ENCODE data around the gene SERPINB1.

DNA sequence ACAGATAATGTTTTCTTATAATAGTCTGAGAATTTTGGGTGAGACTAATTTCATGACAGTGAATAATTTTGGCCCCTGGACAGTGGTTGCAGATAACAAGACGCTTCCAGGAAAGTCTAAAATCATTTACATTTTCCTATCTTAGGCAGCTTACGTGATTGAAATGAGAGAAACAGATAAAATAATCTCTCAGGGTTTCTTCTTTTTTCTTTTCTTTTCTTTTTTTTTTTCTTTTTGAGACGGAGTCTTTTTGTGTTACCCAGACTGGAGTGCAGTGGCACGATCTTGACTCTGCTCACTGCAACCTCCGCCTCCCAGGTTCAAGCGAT lies 4.2 kb upstream of the SERPINB1 start:
- TF ChIP-seq EZH2 (IDR thresholded peaks at IDR 0.05; ENCODE audit: borderline replicate concordance, low read depth, low read length, severe bottlenecking) (no peak), CTCF (IDR thresholded peaks at IDR 0.05; ENCODE audit: extremely low read depth in 1 of 2, insufficient read depth in 1 of 2, low read depth in 1 of 2, low read length in 2 of 2) (no peak), POLR2A (IDR thresholded peaks at IDR 0.05; ENCODE audit: low read depth, low read length) (no peak), POLR2AphosphoS5 (IDR thresholded peaks at IDR 0.05; ENCODE audit: insufficient read depth, low read depth, low read length) (no peak), MYC (IDR thresholded peaks at IDR 0.05; ENCODE audit: low read depth, low read length) (no peak), FOS (IDR thresholded peaks at IDR 0.05; ENCODE audit: borderline replicate concordance, insufficient read depth, low read length) (no peak), JUN (IDR thresholded peaks at IDR 0.05; ENCODE audit: borderline replicate concordance, insufficient read depth, insufficient read length, low read depth) (no peak)
- TF ChIP-seq, protein P1, sequence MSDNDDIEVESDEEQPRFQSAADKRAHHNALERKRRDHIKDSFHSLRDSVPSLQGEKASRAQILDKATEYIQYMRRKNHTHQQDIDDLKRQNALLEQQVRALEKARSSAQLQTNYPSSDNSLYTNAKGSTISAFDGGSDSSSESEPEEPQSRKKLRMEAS (IDR thresholded peaks at IDR 0.05; ENCODE audit: insufficient read depth, insufficient read length): no peak

All from endothelial cell of umbilical vein (primary cell).